WTC11 (cell line): Measurements from ENCODE around the gene DGCR8. TPM values are rescaled to one million over a fixed set of nuclear protein-coding genes. Genes with fewer than 3 reads are reported as not detected.

Source experiments
- ATAC-seq: fragments of 200-7000 bp; cut with Tn5 transposase; 2 replicates; pipeline ENCODE4 v1.10.0; 2021; ENCODE audit warnings: mild to moderate bottlenecking, moderate library complexity
- CTCF ChIA-PET: fragments of 300-600 bp; sonication (Branson Sonifier 250); formaldehyde crosslinking; loops from one replicate; lab custom pipeline; 2021; ENCODE audit warnings: antibody characterized with exemption; lab: Charles Lee
- POLR2A ChIA-PET: fragments of 350-600 bp; sonication (Branson Sonifier 250); formaldehyde crosslinking; loops from one replicate; lab custom pipeline; 2021; ENCODE audit warnings: antibody characterized with exemption; lab: Charles Lee
- DNase-seq: peaks from one replicate; pipeline ENCODE4 v3.0.0; 2021; ENCODE audit warnings: low spot score
- H3K27ac Mint-ChIP-seq: 2 replicates; pipeline ENCODE4 v1.8.0; 2021; ENCODE audit warnings: mixed read lengths
- H3K27me3 Mint-ChIP-seq: 2 replicates; pipeline ENCODE4 v1.8.0; 2021; ENCODE audit warnings: low read depth, mild to moderate bottlenecking, moderate library complexity, mixed read lengths
- H3K36me3 Mint-ChIP-seq: 2 replicates; pipeline ENCODE4 v1.8.0; 2021; ENCODE audit warnings: mixed read lengths
- H3K4me1 Mint-ChIP-seq: 2 replicates; pipeline ENCODE4 v1.8.0; 2022; ENCODE audit warnings: mixed read lengths
- H3K4me3 Mint-ChIP-seq: 2 replicates; pipeline ENCODE4 v1.8.0; 2021; ENCODE audit warnings: mild to moderate bottlenecking, moderate library complexity, mixed read lengths
- H3K9me3 Mint-ChIP-seq: 2 replicates; pipeline ENCODE4 v1.8.0; 2021; ENCODE audit warnings: mixed read lengths
- ARID4B ChIP-seq: sonication (generic); formaldehyde crosslinking; IDR thresholded peaks from 2 replicates; pipeline ENCODE4 v1.8.0; 2023; ENCODE audit warnings: missing genetic modification reagents, mild to moderate bottlenecking, borderline replicate concordance
- E2F4 ChIP-seq: sonication (generic); formaldehyde crosslinking; IDR thresholded peaks from 2 replicates; pipeline ENCODE4 v1.8.1; 2022; ENCODE audit warnings: low read depth, mild to moderate bottlenecking, moderate library complexity, missing genetic modification reagents, borderline replicate concordance
- FOXJ3 ChIP-seq: sonication (generic); formaldehyde crosslinking; IDR thresholded peaks from 2 replicates; pipeline ENCODE4 v1.9.0; 2021; ENCODE audit warnings: missing genetic modification reagents, mild to moderate bottlenecking, borderline replicate concordance
- GABPB1 ChIP-seq: sonication (generic); formaldehyde crosslinking; IDR thresholded peaks from 2 replicates; pipeline ENCODE4 v1.8.1; 2023; ENCODE audit warnings: mild to moderate bottlenecking, missing genetic modification reagents
- HMGXB4 ChIP-seq: sonication (generic); formaldehyde crosslinking; IDR thresholded peaks from 2 replicates; pipeline ENCODE4 v1.8.1; 2023; ENCODE audit warnings: mild to moderate bottlenecking, moderate library complexity, missing genetic modification reagents
- MAX ChIP-seq: sonication (generic); formaldehyde crosslinking; IDR thresholded peaks from 2 replicates; pipeline ENCODE4 v1.8.0; 2022; ENCODE audit warnings: mild to moderate bottlenecking, missing genetic modification reagents
- PREB ChIP-seq: sonication (generic); formaldehyde crosslinking; IDR thresholded peaks from 2 replicates; pipeline ENCODE4 v1.8.1; 2022; ENCODE audit warnings: mild to moderate bottlenecking, missing genetic modification reagents, moderate library complexity, borderline replicate concordance
- SMAD4 ChIP-seq: sonication (generic); formaldehyde crosslinking; IDR thresholded peaks from 2 replicates; pipeline ENCODE4 v1.8.0; 2022; ENCODE audit warnings: mild to moderate bottlenecking, missing genetic modification reagents
- SP1 ChIP-seq: sonication (generic); formaldehyde crosslinking; conservative IDR thresholded peaks from 2 replicates; pipeline ENCODE4 v1.8.1; 2022; ENCODE audit warnings: missing genetic modification reagents
- TEAD1 ChIP-seq: sonication (generic); formaldehyde crosslinking; IDR thresholded peaks from 2 replicates; pipeline ENCODE4 v1.8.0; 2022; ENCODE audit warnings: mild to moderate bottlenecking, missing genetic modification reagents
- ZBTB43 ChIP-seq: sonication (generic); formaldehyde crosslinking; IDR thresholded peaks from 2 replicates; pipeline ENCODE4 v1.8.1; 2023; ENCODE audit warnings: mild to moderate bottlenecking, missing genetic modification reagents
- ZNF423 ChIP-seq: fragments of 250-450 bp; sonication (Bioruptor Pico); IDR thresholded peaks from 2 replicates; pipeline ENCODE4 v2.1.2; 2022; ENCODE audit warnings: mild to moderate bottlenecking, moderate library complexity
- ZNF512 ChIP-seq: sonication (generic); formaldehyde crosslinking; IDR thresholded peaks from 2 replicates; pipeline ENCODE4 v1.8.1; 2022; ENCODE audit warnings: missing genetic modification reagents, borderline replicate concordance
- total RNA-seq: library from RNA; stranded (reverse); gene quantifications from 3 replicates; pipeline ENCODE4 v1.2.3, GENCODE V29; 2021

The DGCR8 gene
- total RNA-seq, 1 experiment from 2014 or later = 55.0 TPM

GRCh38 chr22:20156611-20157429 lies 76.8 kb downstream of the DGCR8 start (continued):
- TF ChIP-seq TEAD1 (CRISPR knock-in tag) (0 out of 2 replicates have a peak, but pooled peaks have one; percentile 30), SP1 (peak; percentile 52), HMGXB4 (CRISPR knock-in tag) (no peak)

GRCh38 chr22:20157430-20158183 lies 77.6 kb downstream of the DGCR8 start:
- ChIA-PET CTCF (interaction anchor here (0.6 to 3.2 kb wide), 53 partner anchors 10 to 1547 kb away, joined by 3 to 69 read pairs (median 5); partner anchors contain the start of genes DGCR6L and TRMT2A), POLR2A (interaction anchor here (0.6 to 1.5 kb wide), 2 partner anchors 81 to 377 kb away, joined by 3 to 4 read pairs; no protein-coding TSS in a partner anchor)
- H3K36me3 Mint-ChIP-seq = no peaks in the 10 kb centered on the region
- no peaks in the 10 kb centered on the region for H3K27me3 Mint-ChIP-seq
- no peaks in the 10 kb centered on the region for H3K9me3 Mint-ChIP-seq
- ATAC-seq (peak; percentile 6), DNase-seq (no peak)
- no peak overlapping the region for H3K27ac Mint-ChIP-seq
- no peak overlapping the region for H3K4me3 Mint-ChIP-seq
- H3K4me1 Mint-ChIP-seq = peaks cover 7% of the 10 kb centered on the region
- TF ChIP-seq ARID4B (no peak), MAX (CRISPR knock-in tag) (0 out of 2 replicates have a peak, but pooled peaks have one; percentile 8), GABPB1 (no peak), HMGXB4 (CRISPR knock-in tag) (no peak)

GRCh38 chr22:20158391-20159036 lies 78.5 kb downstream of the DGCR8 start:
- POLR2A ChIA-PET = interaction anchor here (0.6 kb wide), 1 partner anchor 126 kb away, joined by 3 read pairs; no protein-coding TSS in a partner anchor
- CTCF ChIA-PET = interaction anchor here (0.9 to 3.2 kb wide), 15 partner anchors 10 to 260 kb away, joined by 3 to 69 read pairs (median 8); partner anchors contain the start of gene DGCR6L
- Mint-ChIP-seq H3K36me3 (no peaks in the 10 kb centered on the region), H3K27ac (no peak overlapping the region), H3K9me3 (no peaks in the 10 kb centered on the region), H3K27me3 (no peaks in the 10 kb centered on the region), H3K4me3 (no peak overlapping the region), H3K4me1 (peaks cover 7% of the 10 kb centered on the region)
- DNase-seq (no peak), ATAC-seq (no peak)
- TF ChIP-seq SMAD4 (CRISPR knock-in tag) = no peak
- TF ChIP-seq ZNF423 (CRISPR knock-in tag) = no peak
- no peak for TF ChIP-seq PREB (CRISPR knock-in tag)
- no peak for TF ChIP-seq ZNF512
- TF ChIP-seq ZBTB43 (CRISPR knock-in tag) = no peak
- TF ChIP-seq E2F4 (CRISPR knock-in tag) = no peak
- no peak for TF ChIP-seq FOXJ3 (CRISPR knock-in tag)
